ENCODE measurements around the gene MYCN.
"Not testable (repeated sequence)": the region's sequence is repeated elsewhere in the genome, so short reads cannot be mapped to it uniquely, and the experiment has no call there.

Gene MYCN

GRCh38 chr2:15949551-15949950, 9.2 kb downstream of the MYCN start:
- no peak for DNase-seq (ENCODE audit: low spot score)
- no peak for TF ChIP-seq CTCF (IDR thresholded peaks at IDR 0.05; ENCODE audit: borderline replicate concordance, control extremely low read depth, extremely low read depth, insufficient read depth, missing control alignments)
- in situ Hi-C loops (cut with MboI; ENCODE audit: low sequenced_read_pairs, unreplicated experiment), result no loop called here

- no peak for TF ChIP-seq CTCF (IDR thresholded peaks at IDR 0.05; ENCODE audit: borderline replicate concordance, control extremely low read depth, extremely low read depth, insufficient read depth, missing control alignments)
- no peak for DNase-seq (ENCODE audit: low spot score)
- in situ Hi-C loops (cut with MboI; ENCODE audit: low sequenced_read_pairs, unreplicated experiment), result no loop called here
Observed at GRCh38 chr2:15950088-15950952, 10.0 kb downstream of the MYCN start.

GRCh38 chr2:15951936-15952335, 11.6 kb downstream of the MYCN start:
- in situ Hi-C loops (cut with MboI; ENCODE audit: low sequenced_read_pairs, unreplicated experiment); DNase-seq (ENCODE audit: low spot score): not testable (repeated sequence)

GRCh38 chr2:15952451-15953146, 12.2 kb downstream of the MYCN start:
- no peak for TF ChIP-seq CTCF (IDR thresholded peaks at IDR 0.05; ENCODE audit: borderline replicate concordance, control extremely low read depth, extremely low read depth, insufficient read depth, missing control alignments)
- in situ Hi-C loops (cut with MboI; ENCODE audit: low sequenced_read_pairs, unreplicated experiment), result no loop called here
- DNase-seq (ENCODE audit: low spot score), result no peak

GRCh38 chr2:15953147-15953630, 12.8 kb downstream of the MYCN start:
- in situ Hi-C loops (cut with MboI; ENCODE audit: low sequenced_read_pairs, unreplicated experiment), result no loop called here
- DNase-seq (ENCODE audit: low spot score), result no peak
- TF ChIP-seq CTCF (IDR thresholded peaks at IDR 0.05; ENCODE audit: borderline replicate concordance, control extremely low read depth, extremely low read depth, insufficient read depth, missing control alignments), result no peak

- no peak for TF ChIP-seq CTCF (IDR thresholded peaks at IDR 0.05; ENCODE audit: borderline replicate concordance, control extremely low read depth, extremely low read depth, insufficient read depth, missing control alignments)
- in situ Hi-C loops (cut with MboI; ENCODE audit: low sequenced_read_pairs, unreplicated experiment), result no loop called here
- no peak for DNase-seq (ENCODE audit: low spot score)
Observed at GRCh38 chr2:15953891-15954680, 13.7 kb downstream of the MYCN start.

Measured in GM13976 (cell line).